HUES64 (cell line): ENCODE measurements around the gene MYL12A.
"Not testable (repeated sequence)": the region's sequence is repeated elsewhere in the genome, so short reads cannot be mapped to it uniquely, and the experiment has no call there.

Experiments used
- H3K27ac ChIP-seq: 2 replicates; pipeline ENCODE4 v1.7.0; 2013; ENCODE audit warnings: low read depth, low read length, inconsistent platforms
- H3K27me3 ChIP-seq: 2 replicates; pipeline ENCODE4 v1.6.1; 2013; ENCODE audit warnings: mild to moderate bottlenecking, low read length; ENCODE audit not compliant: insufficient read depth
- H3K36me3 ChIP-seq: 2 replicates; pipeline ENCODE4 v1.6.1; 2013; ENCODE audit warnings: mild to moderate bottlenecking, low read length; ENCODE audit not compliant: insufficient read depth
- H3K4me1 ChIP-seq: 2 replicates; pipeline ENCODE4 v1.6.1; 2013; ENCODE audit warnings: mild to moderate bottlenecking, low read length, moderate library complexity; ENCODE audit not compliant: insufficient read depth
- H3K4me3 ChIP-seq: 2 replicates; pipeline ENCODE4 v1.5.1; 2013; ENCODE audit warnings: mild to moderate bottlenecking, low read length, moderate library complexity
- H3K9ac ChIP-seq: 2 replicates; pipeline ENCODE4 v1.6.1; 2013; ENCODE audit warnings: mild to moderate bottlenecking, low read depth, low read length
- H3K9me3 ChIP-seq: 2 replicates; pipeline ENCODE4 v1.6.1; 2013; ENCODE audit warnings: low read depth, low read length; ENCODE audit not compliant: insufficient read depth
- WGBS: fragments of 150-250, 120-280 bp; methylation state at CpG from one replicate; pipeline ENCODE4 v1.1.7; 2013; ENCODE audit warnings: missing lambda C conversion rate; 5-methylcytosine and 5-hydroxymethylcytosine counted together

Gene MYL12A

DNA sequence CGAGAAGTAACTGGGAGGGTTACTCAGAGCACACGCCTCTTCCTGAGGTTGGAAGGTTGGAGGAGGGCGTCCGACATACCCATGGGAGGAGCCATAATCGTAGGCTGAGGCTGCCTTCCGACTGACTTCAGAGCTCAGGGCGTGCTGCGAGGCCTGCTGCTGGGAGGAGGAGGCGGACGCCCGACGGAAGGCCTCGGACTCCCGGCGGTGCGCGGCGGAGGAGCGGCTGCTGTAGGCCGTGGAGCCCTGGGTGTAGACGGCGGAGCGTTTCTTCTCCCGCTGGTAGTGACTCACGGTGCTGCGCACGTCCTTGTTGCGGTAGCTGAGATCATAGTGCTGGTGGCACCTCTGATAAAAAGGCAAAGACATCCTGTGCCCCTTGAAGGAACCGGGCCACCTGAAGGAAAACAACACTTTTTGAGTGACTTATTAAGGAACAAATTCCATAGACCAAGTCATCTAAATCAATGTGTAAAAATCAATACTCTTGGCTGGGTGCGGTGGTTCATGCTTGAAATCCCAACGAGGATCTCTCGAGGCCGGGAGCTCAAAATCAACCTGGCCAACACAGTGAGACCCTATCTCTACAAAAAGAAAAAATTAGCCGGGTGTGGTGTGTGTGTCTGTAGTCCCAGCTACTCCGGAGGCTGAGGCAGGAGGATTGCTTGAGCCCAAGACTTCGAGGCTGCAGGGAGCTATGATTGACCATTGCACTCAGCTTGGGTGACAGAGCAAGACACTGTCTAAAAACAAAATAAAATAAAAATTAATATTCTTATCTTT is 32.6 kb upstream of the MYL12A start:
- no peak overlapping the region for H3K4me3 ChIP-seq
- no peaks in the 10 kb centered on the region for H3K36me3 ChIP-seq
- H3K9me3 ChIP-seq, result no peaks in the 10 kb centered on the region
- H3K4me1 ChIP-seq, result peaks cover 13% of the 10 kb centered on the region
- WGBS, result 95% methylated on average over 36 of the region's 36 CpGs
- no peaks in the 10 kb centered on the region for H3K27me3 ChIP-seq
- no peak overlapping the region for H3K9ac ChIP-seq
- no peak overlapping the region for H3K27ac ChIP-seq

DNA sequence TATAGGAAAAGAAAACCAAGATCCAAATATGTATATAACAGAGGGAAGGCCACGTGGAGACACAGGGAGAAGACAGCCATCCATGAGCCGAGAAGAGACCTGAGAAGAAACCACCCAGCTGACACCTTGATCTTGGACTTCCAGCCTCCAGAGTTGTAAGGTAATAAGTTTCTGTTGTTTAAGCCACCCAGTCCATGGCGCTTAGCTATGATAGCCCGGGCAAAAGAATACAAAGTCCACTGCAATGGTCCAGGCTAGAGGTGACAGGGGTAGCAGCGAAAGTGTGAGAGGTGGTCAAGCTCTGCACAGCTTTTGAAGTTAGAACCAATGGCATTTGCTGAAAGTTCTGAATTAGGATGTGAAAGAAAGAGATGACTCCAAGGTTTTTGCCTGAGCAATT is 30.6 kb upstream of the MYL12A start:
- Histone ChIP-seq H3K27ac (no peak overlapping the region), H3K9me3 (no peaks in the 10 kb centered on the region), H3K4me3 (no peak overlapping the region), H3K27me3 (no peaks in the 10 kb centered on the region), H3K9ac (no peak overlapping the region), H3K36me3 (no peaks in the 10 kb centered on the region), H3K4me1 (peaks cover 14% of the 10 kb centered on the region)
- WGBS, result 88% methylated on average over 5 of the region's 5 CpGs

DNA sequence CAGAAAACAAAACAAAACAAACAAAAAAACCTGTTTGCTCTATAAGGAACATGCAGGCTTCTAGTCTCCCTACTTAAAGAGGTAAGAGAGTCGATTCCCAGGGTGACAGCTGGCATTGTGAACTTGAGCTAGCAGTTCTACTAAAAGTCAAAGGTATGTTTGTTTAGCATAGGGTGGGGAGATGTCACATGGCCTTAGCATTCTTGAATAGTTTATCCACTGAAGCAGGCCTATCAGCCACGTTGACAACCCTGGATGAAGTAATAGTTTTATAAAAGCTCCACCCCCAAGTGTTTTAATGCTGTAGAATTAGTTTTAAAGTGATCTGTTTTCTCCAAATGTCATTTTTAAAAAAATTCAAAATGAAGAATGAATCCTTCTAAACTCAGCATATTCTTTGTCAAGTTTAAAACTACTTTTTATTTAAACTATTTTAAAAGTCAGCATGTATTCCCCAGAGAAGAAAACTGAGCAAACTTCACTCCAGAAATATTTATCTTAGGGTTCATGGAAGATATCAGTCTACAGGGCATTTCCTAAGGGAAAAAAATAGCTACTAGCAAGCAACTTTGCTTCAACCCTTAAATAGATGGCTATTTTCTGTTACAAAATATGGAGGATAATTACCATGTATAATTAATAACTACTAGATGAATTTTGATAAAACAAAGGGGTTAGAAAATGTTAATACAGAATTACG is 29.5 kb upstream of the MYL12A start:
- Histone ChIP-seq H3K27ac (no peak overlapping the region), H3K9ac (no peak overlapping the region), H3K4me1 (peaks cover 13% of the 10 kb centered on the region), H3K36me3 (no peaks in the 10 kb centered on the region), H3K4me3 (no peak overlapping the region), H3K9me3 (no peaks in the 10 kb centered on the region), H3K27me3 (no peaks in the 10 kb centered on the region)
- WGBS, result 67% methylated on average over 3 of the region's 3 CpGs

DNA sequence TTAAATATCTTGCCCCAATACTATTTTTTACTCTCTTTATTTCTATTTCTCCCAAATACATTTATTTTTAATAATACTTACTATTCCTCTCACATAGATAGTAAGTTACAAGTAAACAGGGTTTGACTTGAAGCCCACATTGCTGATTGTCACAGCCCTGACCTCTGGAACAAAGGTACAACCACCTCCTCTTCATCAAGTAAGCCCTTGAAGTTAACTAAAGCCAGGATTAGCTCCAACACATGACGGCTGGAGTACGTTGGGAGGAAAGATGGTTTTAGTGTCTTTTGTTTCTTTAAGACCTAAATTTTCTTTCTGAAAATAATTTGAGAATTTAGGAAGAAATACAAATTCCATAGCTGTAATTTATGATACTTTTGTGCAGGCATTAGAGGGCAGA is 28.8 kb upstream of the MYL12A start:
- Histone ChIP-seq H3K9ac (no peak overlapping the region), H3K9me3 (no peaks in the 10 kb centered on the region), H3K36me3 (no peaks in the 10 kb centered on the region), H3K4me1 (peaks cover 13% of the 10 kb centered on the region), H3K4me3 (no peak overlapping the region), H3K27ac (no peak overlapping the region), H3K27me3 (no peaks in the 10 kb centered on the region)
- WGBS, result no CpG with 5 or more reads among the region's 2 CpGs

- Histone ChIP-seq H3K4me1 (peaks cover 13% of the 10 kb centered on the region), H3K36me3 (no peaks in the 10 kb centered on the region), H3K4me3 (no peak overlapping the region), H3K27ac (no peak overlapping the region), H3K9me3 (no peaks in the 10 kb centered on the region), H3K27me3 (no peaks in the 10 kb centered on the region), H3K9ac (no peak overlapping the region)
- 93% methylated on average over 8 of the region's 8 CpGs for whole genome bisulfite sequencing
These were observed 28.4 kb upstream of the MYL12A start for GRCh38 chr18:3219241-3219630.

DNA sequence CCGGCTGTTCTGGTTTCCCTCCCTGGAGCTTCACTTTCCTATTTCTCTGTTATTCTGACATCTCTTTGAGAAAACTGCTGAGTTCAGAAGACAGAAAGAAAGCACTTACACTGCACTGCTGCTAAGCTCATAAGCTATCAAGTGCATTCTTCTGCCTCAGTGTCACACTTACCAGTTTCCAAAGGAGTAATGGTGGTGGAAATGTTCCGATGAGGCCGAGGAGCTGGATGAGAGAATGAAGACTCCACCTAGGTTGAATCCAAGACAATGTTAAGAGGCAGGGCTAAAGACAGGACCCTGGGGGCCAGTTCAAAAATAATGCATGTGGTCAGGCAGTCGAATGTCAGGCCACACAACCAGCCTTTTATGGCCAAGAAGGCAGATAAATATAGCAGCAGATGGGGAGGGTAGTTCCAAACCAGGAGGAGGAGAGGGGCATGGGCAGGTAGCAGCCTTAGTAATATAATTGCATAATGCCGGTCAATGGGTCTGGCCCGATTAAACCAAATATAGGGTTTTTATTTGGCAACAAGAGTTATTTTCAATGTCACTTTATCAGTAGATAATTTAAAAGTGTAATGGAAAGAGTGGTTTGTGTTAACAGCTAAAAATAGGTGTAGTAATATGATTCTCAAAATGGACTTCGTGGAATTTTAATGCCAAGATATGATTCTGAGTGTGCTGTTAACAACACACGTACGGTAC is 27.8 kb upstream of the MYL12A start, which contains the start of gene MYOM1:
Gene MYOM1, minus strand, starts transcription at position 338 of the 705 bp plus-strand sequence. CDS start 4,745 bp downstream, outside the sequence.
- H3K27me3 ChIP-seq, result no peaks in the 10 kb centered on the region
- H3K27ac ChIP-seq, result no peak within 1 kb of the TSS
- no peaks in the 10 kb centered on the region for H3K36me3 ChIP-seq
- H3K4me1 ChIP-seq, result peaks cover 13% of the 10 kb centered on the region
- 88% methylated on average over 9 of the region's 9 CpGs for WGBS
- H3K9me3 ChIP-seq, result no peaks in the 10 kb centered on the region
- H3K9ac ChIP-seq, result no peak within 1 kb of the TSS
- no peak within 1 kb of the TSS for H3K4me3 ChIP-seq

GRCh38 chr18:3220868-3221267 is 26.7 kb upstream of the MYL12A start:
- H3K27me3 ChIP-seq, H3K4me3 ChIP-seq, H3K36me3 ChIP-seq, H3K9me3 ChIP-seq, H3K9ac ChIP-seq, H3K27ac ChIP-seq: not testable (repeated sequence)
- H3K4me1 ChIP-seq, result peaks cover 13% of the 10 kb centered on the region
- WGBS, result 93% methylated on average over 4 of the region's 4 CpGs

DNA sequence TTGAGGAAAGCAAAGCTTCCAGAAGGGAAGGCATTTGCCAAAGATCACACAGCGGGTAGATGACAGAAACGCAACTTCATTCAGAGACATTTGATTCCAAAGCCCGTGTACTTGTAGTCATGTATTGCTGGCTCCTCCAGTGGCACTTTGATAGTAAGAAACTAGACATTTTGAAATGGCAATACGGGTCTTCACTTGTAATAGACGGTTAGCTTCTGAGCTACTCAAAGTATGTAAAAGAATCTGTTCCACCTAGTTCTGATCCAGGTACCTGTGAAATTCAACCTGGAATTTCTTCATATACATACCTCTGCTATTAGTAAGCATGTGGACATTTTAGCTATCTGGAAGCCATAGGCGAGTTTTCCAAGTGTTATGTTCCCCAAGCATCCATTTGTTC is 26.1 kb upstream of the MYL12A start:
- no peaks in the 10 kb centered on the region for H3K27me3 ChIP-seq
- H3K36me3 ChIP-seq, result no peaks in the 10 kb centered on the region
- no peak overlapping the region for H3K27ac ChIP-seq
- 93% methylated on average over 6 of the region's 6 CpGs for WGBS
- no peak overlapping the region for H3K4me3 ChIP-seq
- H3K4me1 ChIP-seq, result peaks cover 13% of the 10 kb centered on the region
- H3K9me3 ChIP-seq, result no peaks in the 10 kb centered on the region
- no peak overlapping the region for H3K9ac ChIP-seq

DNA sequence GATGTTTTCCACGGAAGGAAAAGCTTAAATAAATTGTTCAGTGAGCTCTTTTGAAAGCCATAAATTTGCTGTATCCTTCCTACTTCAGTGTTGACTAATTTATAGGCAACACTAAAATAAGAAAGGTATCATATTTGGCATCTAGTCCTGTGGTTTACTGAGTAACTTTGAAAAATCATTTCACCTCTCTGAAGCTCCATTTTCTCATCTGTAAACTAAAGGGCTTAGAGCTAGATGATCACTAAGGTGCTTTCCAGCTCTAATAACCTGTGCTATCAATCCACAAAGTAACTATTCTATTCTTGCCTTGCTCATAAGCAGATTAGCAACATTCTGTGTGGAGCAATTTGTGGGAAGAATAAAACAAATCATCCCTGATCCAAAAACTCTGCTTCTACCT is 24.2 kb upstream of the MYL12A start:
- H3K36me3 ChIP-seq, result no peaks in the 10 kb centered on the region
- H3K4me3 ChIP-seq, result no peak overlapping the region
- peaks cover 8% of the 10 kb centered on the region for H3K4me1 ChIP-seq
- no peaks in the 10 kb centered on the region for H3K27me3 ChIP-seq
- no peaks in the 10 kb centered on the region for H3K9me3 ChIP-seq
- H3K27ac ChIP-seq, result no peak overlapping the region
- WGBS, result 100% methylated on average over 1 of the region's 1 CpG
- no peak overlapping the region for H3K9ac ChIP-seq

- Histone ChIP-seq H3K36me3 (no peaks in the 10 kb centered on the region), H3K9ac (no peak overlapping the region), H3K27me3 (no peaks in the 10 kb centered on the region), H3K4me3 (no peak overlapping the region), H3K4me1 (peaks cover 8% of the 10 kb centered on the region), H3K27ac (no peak overlapping the region), H3K9me3 (no peaks in the 10 kb centered on the region)
- whole genome bisulfite sequencing, result 96% methylated on average over 3 of the region's 3 CpGs
These were observed 23.4 kb upstream of the MYL12A start for GRCh38 chr18:3224223-3224622.

DNA sequence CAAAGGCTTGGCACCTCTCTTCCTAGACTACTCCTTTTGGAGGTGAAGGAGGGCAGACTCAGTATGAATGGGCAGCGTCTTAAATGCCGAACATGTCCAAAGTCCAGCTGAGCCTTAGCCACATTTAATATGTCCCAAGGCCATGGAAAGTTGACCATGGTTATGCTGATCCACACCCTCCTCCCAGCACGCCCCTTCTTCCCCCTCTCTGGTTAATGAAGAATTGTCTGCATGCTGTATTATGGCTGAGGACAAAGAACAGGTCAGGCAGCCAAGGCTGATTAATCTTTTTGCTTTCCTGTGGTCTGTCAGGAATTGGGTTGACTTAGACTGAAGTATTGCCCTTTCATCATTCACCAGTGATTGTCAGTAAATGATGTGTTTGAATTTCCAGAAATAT is 22.0 kb upstream of the MYL12A start:
- WGBS, result 97% methylated on average over 2 of the region's 3 CpGs
- H3K4me1 ChIP-seq, result peaks cover 1% of the 10 kb centered on the region; the same call in 1 of the 2 replicates
- H3K9ac ChIP-seq, result no peak overlapping the region
- H3K36me3 ChIP-seq, result no peaks in the 10 kb centered on the region
- no peak overlapping the region for H3K4me3 ChIP-seq
- H3K9me3 ChIP-seq, result no peaks in the 10 kb centered on the region
- H3K27me3 ChIP-seq, result no peaks in the 10 kb centered on the region
- H3K27ac ChIP-seq, result no peak overlapping the region
